ENCODE measurements around the gene IPO4. TPM values are rescaled to one million over a fixed set of nuclear protein-coding genes. Genes with fewer than 3 reads are reported as not detected.
A peak's percentile ranks its signal among the peaks of the same experiment; 100 is the strongest.
"Not testable (repeated sequence)": the region's sequence is repeated elsewhere in the genome, so short reads cannot be mapped to it uniquely, and the experiment has no call there.

IPO4 gene, protein sequence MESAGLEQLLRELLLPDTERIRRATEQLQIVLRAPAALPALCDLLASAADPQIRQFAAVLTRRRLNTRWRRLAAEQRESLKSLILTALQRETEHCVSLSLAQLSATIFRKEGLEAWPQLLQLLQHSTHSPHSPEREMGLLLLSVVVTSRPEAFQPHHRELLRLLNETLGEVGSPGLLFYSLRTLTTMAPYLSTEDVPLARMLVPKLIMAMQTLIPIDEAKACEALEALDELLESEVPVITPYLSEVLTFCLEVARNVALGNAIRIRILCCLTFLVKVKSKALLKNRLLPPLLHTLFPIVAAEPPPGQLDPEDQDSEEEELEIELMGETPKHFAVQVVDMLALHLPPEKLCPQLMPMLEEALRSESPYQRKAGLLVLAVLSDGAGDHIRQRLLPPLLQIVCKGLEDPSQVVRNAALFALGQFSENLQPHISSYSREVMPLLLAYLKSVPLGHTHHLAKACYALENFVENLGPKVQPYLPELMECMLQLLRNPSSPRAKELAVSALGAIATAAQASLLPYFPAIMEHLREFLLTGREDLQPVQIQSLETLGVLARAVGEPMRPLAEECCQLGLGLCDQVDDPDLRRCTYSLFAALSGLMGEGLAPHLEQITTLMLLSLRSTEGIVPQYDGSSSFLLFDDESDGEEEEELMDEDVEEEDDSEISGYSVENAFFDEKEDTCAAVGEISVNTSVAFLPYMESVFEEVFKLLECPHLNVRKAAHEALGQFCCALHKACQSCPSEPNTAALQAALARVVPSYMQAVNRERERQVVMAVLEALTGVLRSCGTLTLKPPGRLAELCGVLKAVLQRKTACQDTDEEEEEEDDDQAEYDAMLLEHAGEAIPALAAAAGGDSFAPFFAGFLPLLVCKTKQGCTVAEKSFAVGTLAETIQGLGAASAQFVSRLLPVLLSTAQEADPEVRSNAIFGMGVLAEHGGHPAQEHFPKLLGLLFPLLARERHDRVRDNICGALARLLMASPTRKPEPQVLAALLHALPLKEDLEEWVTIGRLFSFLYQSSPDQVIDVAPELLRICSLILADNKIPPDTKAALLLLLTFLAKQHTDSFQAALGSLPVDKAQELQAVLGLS
- 42.7 and 49.3 TPM in 2 replicates for total RNA-seq (2014; rRNA removed; shearing (Covaris generic))

DNA sequence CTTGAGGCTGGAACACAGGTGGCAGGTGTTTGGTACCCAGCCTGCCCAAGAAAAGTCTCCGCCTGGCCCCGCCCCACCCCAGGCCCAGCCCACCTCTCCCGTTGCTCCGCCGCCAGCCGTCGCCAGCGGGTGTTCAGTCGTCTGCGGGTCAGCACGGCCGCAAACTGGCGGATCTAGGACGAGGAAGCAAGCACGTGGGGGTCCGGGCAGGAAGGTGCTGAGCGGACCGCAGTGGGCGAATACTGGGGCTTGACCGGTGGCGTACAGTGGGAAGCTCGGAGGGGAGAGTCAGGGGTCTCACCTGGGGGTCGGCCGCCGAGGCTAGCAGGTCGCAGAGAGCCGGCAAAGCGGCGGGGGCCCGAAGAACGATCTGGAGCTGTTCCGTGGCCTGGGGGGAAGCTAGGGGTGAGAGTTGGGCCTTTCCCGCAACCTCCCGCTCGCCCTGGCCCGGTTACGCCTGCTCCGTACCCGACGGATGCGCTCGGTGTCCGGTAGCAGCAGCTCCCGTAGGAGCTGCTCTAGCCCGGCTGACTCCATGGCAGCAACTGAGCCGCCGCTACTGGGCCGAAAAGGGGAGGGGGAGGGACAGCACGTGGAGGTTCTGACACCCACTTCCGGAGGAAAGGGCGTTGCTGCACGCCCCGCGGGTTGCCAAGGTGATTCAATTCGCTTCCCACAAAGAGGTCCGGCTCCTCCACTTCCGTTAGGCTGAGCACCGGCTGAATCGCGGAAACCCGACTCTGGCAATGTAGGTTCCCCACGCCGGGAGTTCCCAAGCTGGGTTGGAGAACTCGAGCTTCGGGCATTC is at the start of gene IPO4:
Gene IPO4 (minus strand): TSS at position 566 of the 808 bp plus-strand sequence. CDS start 29 bp downstream, at position 537.
- peak; percentile 96 for DNase-seq (ENCODE audit: low spot score)

DNA sequence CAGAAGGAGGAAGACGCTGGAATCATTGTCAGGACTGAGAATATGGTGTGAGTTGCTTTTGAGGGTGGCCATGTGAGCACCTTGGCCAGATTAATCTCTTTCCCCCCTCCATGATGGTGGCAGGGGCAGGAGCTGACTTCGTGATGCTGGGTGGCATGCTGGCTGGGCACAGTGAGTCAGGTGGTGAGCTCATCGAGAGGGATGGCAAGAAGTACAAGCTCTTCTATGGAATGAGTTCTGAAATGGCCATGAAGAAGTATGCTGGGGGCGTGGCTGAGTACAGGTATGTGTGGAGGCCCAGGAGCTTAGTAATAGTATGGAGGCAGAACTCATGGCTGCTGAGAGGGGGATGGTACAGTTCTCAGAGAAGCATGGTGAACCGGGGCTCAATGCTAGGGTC is 49.5 kb upstream of the IPO4 start:
- no peak for DNase-seq (ENCODE audit: low spot score)

DNA sequence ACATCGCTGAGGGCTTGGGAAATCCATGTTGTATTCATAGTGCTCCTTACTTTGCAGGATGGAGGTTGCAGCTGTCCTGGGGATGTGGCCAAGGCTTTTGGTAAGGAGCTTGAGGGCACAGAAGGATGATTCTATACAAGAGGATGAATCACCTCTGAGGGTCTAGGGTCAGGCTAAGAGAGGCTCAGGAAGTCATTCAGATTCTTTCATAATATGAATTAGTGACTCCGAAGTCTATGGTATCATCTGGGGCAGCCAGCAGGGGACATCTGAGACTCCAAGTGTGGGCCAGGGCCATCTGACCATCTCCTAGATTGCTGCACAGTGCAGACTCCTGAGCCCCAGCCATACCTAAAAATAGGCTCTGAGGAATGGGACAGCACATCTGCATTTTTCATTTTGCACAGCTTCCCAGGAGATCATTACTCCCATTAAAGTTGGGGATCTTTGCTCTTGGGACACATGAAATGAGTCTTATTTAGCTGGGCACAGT is 48.9 kb upstream of the IPO4 start:
- DNase-seq (ENCODE audit: low spot score), result no peak

DNA sequence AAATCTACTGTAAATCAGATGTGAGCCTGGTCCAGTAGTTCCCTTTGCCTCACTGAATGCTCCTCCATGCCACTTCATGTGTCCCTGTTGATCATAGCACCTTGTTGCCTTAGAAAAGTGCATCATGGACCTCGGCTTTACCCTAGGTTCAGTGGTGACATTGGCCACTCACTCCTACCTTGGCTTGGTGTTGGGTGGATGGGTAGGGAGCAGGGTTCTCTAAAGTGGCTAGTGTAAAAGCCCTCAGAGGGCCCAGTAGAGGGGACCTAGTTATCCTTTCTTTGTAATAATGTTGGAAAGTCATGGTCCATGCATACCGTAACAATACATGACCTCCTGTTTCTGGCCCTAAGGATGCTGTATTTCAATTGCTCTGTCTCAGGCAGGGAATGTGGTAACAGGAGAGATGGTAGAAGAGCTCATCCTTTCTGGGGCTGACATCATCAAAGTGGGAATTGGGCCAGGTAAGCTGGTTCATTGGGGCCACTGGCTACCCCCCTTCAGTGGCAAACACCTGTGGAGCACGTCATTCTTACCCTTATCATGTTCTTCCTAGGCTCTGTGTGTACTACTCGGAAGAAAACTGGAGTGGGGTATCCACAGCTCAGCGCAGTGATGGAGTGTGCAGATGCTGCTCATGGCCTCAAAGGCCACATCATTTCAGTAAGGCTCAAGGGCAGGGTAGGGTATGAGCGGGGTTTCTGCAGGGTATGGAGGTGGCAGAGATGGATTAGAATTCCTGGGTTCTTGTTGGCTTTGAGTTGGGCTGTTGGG is 48.3 kb upstream of the IPO4 start:
- DNase-seq (ENCODE audit: low spot score), result no peak

DNA sequence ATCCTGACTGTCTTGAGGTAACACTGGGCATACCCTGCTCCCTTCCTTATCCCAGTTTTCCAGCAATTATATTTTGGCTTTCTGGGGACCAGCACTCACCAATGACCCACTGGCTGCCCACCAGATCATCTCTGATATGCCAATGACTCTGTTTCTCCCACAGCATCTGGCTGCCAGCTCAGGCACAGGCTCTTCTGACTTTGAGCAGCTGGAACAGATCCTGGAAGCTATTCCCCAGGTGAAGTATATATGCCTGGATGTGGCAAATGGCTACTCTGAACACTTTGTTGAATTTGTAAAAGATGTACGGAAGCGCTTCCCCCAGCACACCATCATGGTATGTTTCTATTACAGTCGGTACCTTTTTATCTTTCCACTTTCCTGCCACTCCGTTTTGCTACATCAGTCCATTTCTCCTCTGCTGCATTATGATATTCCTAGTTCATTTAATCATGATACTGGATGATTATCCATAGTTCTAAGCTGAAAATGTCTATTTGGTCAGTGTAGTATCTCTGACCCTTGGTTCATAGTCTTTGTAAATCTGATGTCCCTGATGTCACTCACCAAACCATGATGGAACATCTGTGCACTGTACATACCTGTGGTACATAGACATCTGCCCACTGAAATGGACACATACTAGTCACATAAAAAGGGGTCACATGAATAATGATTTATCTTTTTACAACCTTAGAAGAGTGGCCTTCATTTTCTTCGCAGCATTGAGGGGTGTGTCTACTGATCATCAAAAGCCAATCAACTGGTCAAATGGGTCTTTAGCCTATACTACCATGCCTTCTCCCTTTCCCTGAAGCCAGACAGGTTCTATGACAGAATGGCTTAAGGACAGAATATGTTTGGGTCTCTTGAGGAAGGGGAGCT is 47.4 kb upstream of the IPO4 start:
- DNase-seq (ENCODE audit: low spot score), result no peak

DNA sequence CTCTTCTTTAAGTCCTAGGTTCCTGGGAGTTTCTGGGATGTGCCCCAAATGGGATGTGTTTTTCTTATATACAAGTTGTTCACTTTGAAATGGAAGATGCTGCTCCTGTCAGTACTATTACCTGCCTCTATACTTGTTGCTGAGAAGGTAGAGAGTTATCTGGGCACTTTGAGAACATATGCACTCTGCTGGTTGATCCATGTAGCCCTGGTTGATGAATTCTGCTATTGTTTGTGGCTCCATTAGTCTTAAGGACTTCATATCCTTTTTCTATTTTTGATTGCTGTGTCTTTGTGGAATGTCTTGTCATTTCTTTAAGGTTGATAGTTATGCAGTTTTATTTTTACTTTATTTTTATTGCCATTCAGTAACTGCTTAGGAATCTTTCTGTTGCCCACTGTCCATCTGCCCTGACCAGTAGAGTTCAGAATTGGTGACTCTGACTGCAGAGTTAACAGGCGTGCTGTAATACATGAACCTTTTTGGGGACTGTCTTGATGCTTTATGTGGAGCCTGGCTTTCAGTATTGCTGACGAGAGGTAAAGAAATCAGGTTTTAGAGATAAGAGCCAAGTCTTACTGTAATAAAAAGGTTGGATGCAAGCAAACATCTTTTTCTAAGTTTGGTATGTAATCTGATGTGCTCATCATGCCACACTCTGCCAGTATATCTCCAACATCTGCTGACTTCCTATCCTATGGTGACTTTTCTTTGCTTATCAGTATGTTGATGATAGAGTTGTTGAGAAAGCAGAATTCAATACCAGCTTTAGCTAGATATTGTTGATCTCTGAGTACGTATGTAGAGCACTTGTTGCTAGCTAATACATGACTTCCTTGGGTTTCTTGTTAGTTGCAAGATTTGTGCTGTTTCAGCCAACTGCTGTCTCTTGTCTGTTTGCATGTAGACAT is 45.7 kb upstream of the IPO4 start:
- no peak for DNase-seq (ENCODE audit: low spot score)

DNA sequence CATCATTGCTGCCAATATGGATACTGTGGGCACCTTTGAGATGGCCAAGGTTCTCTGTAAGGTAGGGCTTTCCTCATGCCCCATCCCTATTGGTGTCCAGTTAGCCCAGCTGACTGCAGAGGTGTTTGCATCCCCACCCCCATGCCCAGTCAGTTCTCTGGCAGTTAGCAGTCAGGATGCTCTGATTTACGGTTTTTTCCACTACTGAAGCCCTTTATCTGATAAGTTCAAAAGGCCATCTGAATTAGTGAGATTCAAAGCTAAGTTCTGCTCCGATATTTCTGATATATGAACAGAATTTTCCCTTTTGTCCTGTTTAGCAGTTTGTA is 44.9 kb upstream of the IPO4 start:
- DNase-seq (ENCODE audit: low spot score), result no peak

DNA sequence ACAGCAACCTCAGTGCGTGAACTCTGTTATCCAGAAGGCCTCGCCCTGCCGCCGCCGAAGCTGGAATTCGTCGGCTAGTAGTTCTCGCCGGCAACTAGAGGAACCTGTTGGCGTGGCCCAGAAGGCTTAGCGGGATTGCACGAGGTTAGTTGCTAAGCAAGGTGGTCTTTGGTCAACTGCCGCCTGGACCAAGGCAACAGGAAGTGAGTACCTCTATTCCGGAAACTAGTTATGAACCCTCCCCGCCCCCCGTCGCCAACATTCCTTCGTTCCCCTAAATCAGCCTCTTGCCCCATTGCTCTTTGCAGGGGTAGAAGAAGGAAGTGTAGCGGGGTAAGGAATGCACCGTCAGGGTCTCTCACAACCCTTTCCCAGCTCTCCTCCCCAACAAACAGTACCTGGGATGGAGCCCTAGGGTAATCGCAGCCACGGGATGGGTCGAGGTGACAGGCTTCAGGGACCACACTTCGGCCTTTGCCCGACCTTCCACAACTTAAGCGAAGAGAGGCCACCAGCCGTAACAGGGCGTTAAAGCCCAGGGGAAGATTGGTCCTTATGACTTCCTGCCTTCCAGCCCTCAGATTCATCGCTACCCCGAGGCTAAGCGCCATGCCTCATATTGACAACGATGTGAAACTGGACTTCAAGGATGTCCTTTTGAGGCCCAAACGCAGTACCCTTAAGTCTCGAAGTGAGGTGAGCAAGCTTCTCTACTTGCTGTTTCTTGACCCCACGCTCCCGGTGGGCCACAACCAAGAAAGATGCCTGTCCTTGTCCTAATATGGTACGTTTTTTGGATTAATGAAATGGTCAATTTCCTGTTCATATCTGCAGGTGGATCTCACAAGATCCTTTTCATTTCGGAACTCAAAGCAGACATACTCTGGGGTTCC is 44.3 kb upstream of the IPO4 start, which contains the start of gene GMPR2:
Gene GMPR2 (plus strand): TSS at position 285 of the 893 bp plus-strand sequence. CDS start 325 bp downstream, at position 610.
- no peak for DNase-seq (ENCODE audit: low spot score)

DNA sequence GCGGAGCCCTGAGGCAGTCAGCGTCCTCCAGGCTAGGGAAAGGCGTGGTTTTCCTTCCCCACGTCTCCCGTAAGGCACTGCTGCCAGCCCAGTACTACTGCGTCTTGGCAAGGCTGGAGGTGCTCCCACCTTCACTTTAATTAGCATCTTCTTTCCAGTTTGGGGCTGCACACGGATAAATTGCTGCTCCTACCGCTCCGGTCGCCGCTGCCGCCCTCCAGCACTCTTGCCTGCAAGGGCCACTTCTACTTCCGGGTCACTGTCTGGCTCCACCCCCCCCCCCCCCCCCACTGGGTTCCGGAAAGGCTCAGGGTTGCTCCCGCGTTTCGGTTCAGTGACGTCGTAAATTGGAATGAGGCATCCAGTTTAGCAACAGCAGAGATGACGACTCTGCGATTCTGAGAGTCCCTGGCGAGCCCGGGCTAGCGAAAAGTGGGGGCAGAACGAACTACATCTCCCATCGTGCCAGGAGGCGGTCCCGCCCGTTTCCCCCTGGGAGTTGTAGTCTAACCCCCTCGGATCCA is 43.6 kb upstream of the IPO4 start, which contains the start of gene NEDD8:
Gene NEDD8 (minus strand): TSS at position 247 of the 524 bp plus-strand sequence. CDS start 100 bp downstream, at position 147.
- peak; percentile 92 for DNase-seq (ENCODE audit: low spot score)

DNA sequence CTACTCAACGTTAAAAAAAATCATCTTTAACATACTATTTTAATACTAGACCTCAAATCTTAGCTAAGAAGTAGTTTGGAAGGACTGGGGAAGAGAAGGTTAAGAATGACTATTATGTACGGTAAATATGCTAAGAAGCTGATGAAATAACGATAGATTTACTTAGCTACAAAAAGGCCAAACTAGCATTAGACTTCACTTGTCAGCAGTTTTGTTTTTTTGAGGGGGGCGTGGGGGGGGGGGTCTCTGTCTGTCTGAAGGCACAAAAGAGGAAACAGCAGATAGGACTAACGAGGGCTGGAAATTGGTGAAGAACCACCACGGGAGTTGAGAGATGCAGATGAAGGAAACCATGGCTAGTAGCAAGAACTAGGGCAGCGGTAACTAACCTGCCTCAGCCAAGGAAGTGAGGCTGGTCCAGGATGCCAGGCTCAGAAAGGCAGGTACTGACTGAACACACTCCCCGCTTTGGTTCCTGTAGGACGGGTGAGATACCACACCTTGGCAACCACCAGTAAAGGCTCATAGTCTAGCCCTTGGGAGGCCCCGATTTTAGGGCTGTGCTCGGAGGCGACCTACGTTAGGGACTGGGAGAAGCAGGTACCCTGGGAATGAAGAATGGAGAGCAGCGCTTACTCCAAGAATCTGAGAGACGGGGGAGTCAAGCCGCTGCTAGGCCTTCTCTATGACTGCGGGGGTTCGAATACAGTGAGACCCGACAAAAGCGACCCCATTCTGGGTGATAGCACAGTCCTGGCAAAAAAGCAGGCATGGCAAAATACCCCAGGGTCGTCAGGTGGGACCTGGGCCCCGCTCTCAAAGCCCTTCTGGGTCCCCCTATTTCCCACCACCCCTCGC is 42.9 kb upstream of the IPO4 start:
- DNase-seq (ENCODE audit: low spot score), result no peak

DNA sequence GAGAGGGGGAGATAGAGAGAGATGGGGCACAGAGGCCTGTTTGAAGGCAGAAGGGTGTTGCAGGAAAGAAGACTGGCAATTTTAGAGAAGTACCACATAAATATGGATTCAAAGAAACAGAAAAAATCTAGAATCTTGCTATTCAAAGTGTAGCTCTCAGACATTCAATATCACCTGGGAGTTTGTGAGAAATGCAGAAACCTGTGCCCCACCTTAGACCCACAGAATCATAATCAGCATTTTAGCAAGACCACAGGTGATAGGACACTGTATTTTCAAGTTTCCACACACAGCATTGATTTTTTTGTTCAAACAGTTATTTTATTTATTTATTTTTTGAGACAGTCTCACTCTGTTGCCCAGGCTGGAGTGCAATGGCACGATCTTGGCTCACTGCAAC is 40.3 kb upstream of the IPO4 start:
- DNase-seq (ENCODE audit: low spot score), result no peak

DNA sequence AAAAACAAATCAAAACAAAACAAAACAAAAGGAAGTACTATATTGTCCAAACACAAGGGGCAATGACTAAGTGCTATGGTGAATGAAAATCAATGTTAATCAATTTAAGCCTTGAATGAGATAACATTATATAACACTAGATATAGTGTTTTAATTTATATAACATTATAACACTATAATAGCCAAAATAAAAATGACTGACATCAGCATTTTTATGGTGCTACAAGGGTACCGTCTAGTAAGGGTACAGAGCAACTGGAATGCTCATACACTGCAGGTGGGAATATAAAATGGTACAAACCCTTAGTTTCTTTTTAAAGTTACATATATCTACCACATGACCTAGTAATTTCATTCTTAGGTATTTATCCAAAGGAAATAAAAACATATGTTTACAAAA is 37.9 kb upstream of the IPO4 start:
- no peak for DNase-seq (ENCODE audit: low spot score)

DNA sequence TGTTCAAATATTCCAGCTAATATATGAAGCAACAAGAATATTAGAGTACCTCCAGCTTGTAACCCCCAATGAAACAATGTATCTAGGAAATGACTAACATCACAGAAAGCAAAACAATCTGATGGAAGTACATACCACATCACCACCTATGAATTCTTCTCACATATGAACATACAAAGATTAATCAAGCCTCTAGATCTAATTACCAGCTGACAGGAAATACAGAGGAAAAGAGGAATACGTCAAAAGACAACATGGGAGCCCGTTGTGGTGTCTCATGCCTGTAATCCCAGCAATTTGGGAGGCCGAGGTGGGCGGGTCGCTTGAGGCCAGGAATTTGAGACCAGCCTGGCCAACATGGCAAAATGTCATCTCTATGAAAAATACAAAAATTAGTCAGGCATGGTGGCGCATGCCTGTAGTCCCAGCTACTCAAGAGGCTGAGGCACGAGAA is 36.0 kb upstream of the IPO4 start:
- DNase-seq (ENCODE audit: low spot score), result no peak

DNA sequence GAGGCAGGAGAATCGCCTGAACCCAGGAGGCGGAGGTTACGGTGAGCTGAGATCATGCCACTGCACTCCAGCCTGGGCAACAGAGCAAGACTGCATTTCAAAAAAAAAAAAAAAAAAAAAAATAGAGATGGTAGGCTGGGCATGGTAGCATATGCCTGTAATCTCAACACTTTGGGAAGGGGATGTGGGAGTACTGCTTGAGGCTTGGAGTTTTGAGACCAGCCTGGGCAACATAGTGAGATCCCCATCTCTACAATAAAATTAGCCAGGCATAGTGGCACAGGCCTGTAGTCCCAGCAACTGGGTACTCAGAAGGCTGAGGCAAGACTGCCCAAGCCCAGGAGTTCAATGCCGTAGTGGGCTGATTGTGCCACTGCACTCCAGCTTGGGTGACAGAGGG is 34.4 kb upstream of the IPO4 start:
- not testable (repeated sequence) for DNase-seq (ENCODE audit: low spot score)

DNA sequence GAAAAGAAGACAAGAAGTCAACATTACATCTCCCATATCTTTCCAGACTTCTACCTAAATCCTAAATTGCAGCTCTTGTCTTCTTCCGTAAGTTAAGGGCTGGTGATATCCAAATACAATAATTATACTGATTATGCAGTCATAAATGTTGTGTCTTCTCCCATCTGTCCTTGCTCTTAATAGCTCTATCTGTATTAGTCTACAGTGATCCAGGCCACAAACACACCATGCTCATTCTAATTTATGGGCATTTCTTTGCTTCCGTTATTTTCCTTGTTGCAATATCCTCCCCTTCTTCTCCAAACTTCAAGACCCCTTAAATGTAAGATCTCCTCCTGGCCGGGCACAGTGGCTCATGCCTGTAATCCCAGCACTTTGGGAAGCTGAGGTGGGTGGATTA is 30.9 kb upstream of the IPO4 start:
- no peak for DNase-seq (ENCODE audit: low spot score)

DNA sequence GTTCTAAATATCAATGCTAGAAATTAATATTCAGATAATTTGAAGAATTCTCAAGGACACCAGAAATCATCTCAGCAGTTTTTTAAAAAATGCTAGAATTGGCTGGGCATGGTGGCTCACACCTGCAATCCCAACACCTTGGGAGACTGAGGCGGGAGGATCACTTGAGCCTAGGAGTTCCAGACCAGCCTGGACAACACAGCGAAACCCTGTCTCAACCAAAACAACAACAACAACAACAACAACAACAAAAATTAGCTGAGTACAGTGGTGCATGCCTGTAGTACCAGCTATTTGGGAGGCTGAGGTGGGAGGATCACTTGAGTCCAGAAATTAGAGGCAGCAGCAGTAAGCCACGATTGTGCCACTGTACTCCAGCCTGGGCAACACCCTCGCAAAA is 30.5 kb upstream of the IPO4 start:
- DNase-seq (ENCODE audit: low spot score), result no peak
